HEK293 (cell line): Measurements from ENCODE around the gene ILKAP.

Experiments used
- CTCF ChIA-PET: fragments of 350-600 bp; formaldehyde crosslinking; extraction: SDS; loops from one replicate; lab custom pipeline; 2021; ENCODE audit warnings: antibody characterized with exemption; lab: Yijun Ruan, JAX
- POLR2A ChIA-PET: fragments of 300-600 bp; formaldehyde crosslinking; extraction: SDS; loops from one replicate; lab custom pipeline; 2020; ENCODE audit warnings: antibody characterized with exemption, inconsistent platforms; lab: Yijun Ruan, JAX
- H3K27ac ChIP-seq: fragments of 200-500 bp; sonication (Bioruptor generic); 2 replicates; pipeline ENCODE4 v1.5.1; 2014; ENCODE audit warnings: low read depth, low read length, control low read depth, inconsistent platforms; ENCODE audit errors: extremely low read depth
- H3K36me3 ChIP-seq, 2 experiments: fragments of 200-500 bp in 1 of 2; sonication (Bioruptor generic) in 1 of 2; 1 replicate in 1 of 2; 2 replicates in 1 of 2; pipeline ENCODE4 v1.5.1; 2014 to 2017; ENCODE audit warnings: inconsistent platforms in 2 of 2, low read length in 2 of 2; ENCODE audit not compliant: control insufficient read depth in 2 of 2, insufficient read depth in 1 of 2
- H3K4me1 ChIP-seq: fragments of 200-500 bp; sonication (Bioruptor generic); 2 replicates; pipeline ENCODE4 v1.5.1; 2014; ENCODE audit warnings: mild to moderate bottlenecking, low read length, inconsistent platforms; ENCODE audit not compliant: control insufficient read depth, insufficient read depth
- H3K4me3 ChIP-seq: 2 replicates; pipeline ENCODE4 v1.5.1; 2011; ENCODE audit warnings: low read depth, mild to moderate bottlenecking, control low read depth, low read length, moderate library complexity
- H3K9me3 ChIP-seq: fragments of 200-500 bp; sonication (Bioruptor generic); 2 replicates; pipeline ENCODE4 v1.5.1; 2014; ENCODE audit warnings: low read depth, low read length, inconsistent platforms; ENCODE audit not compliant: control insufficient read depth, insufficient read depth
- BCL11B ChIP-seq: fragments of 450-650 bp; formaldehyde crosslinking; IDR thresholded peaks from 2 replicates; pipeline ENCODE4 v1.5.1; 2016; ENCODE audit warnings: low read depth, missing biosample characterization, missing genetic modification characterization
- BCL6B ChIP-seq: fragments of 450-650 bp; formaldehyde crosslinking; IDR thresholded peaks from 2 replicates; pipeline ENCODE4 v1.5.1; 2017; ENCODE audit warnings: missing biosample characterization, missing genetic modification characterization
- CTCF ChIP-seq: fragments of 450-650 bp; formaldehyde crosslinking; IDR thresholded peaks from 2 replicates; pipeline ENCODE4 v1.5.1; 2016; ENCODE audit warnings: missing biosample characterization, missing genetic modification characterization
- ELK4 ChIP-seq: IDR thresholded peaks from 2 replicates; pipeline ENCODE4 v1.6.1; 2011; ENCODE audit warnings: mild to moderate bottlenecking, low read depth, low read length, borderline replicate concordance
- KLF1 ChIP-seq: fragments of 450-650 bp; formaldehyde crosslinking; IDR thresholded peaks from 2 replicates; pipeline ENCODE4 v1.5.1; 2016; ENCODE audit warnings: missing biosample characterization, missing genetic modification characterization
- KLF17 ChIP-seq: fragments of 450-650 bp; formaldehyde crosslinking; IDR thresholded peaks from 2 replicates; pipeline ENCODE4 v1.5.1; 2016; ENCODE audit warnings: missing biosample characterization, missing genetic modification characterization
- OVOL3 ChIP-seq: fragments of 450-650 bp; formaldehyde crosslinking; IDR thresholded peaks from 2 replicates; pipeline ENCODE4 v1.5.1; 2016; ENCODE audit warnings: missing biosample characterization, missing genetic modification characterization
- PBX3 ChIP-seq: sonication (generic); formaldehyde crosslinking; IDR thresholded peaks from 2 replicates; pipeline ENCODE4 v1.8.1; 2022; ENCODE audit warnings: mild to moderate bottlenecking, moderate library complexity, missing genetic modification reagents
- PRDM10 ChIP-seq: fragments of 450-650 bp; formaldehyde crosslinking; IDR thresholded peaks from 2 replicates; pipeline ENCODE4 v1.5.1; 2016; ENCODE audit warnings: missing biosample characterization, missing genetic modification characterization
- REST ChIP-seq: fragments of 450-650 bp; formaldehyde crosslinking; IDR thresholded peaks from 2 replicates; pipeline ENCODE4 v1.5.1; 2016; ENCODE audit warnings: missing biosample characterization, missing genetic modification characterization
- ZFP69B ChIP-seq: fragments of 450-650 bp; formaldehyde crosslinking; IDR thresholded peaks from 2 replicates; pipeline ENCODE4 v1.5.1; 2016; ENCODE audit warnings: missing biosample characterization, missing genetic modification characterization
- ZNF175 ChIP-seq: fragments of 450-650 bp; formaldehyde crosslinking; IDR thresholded peaks from 2 replicates; pipeline ENCODE4 v1.5.1; 2016; ENCODE audit warnings: missing biosample characterization, missing genetic modification characterization
- ZNF292 ChIP-seq: fragments of 450-650 bp; formaldehyde crosslinking; IDR thresholded peaks from 2 replicates; pipeline ENCODE4 v1.5.1; 2016; ENCODE audit warnings: low read depth, missing biosample characterization, missing genetic modification characterization, borderline replicate concordance
- ZNF391 ChIP-seq: fragments of 450-650 bp; formaldehyde crosslinking; IDR thresholded peaks from 2 replicates; pipeline ENCODE4 v1.5.1; 2016; ENCODE audit warnings: low read depth, missing biosample characterization, missing genetic modification characterization, borderline replicate concordance
- ZNF555 ChIP-seq: fragments of 450-650 bp; formaldehyde crosslinking; conservative IDR thresholded peaks from 2 replicates; pipeline ENCODE4 v1.5.1; 2017; ENCODE audit warnings: missing biosample characterization, mild to moderate bottlenecking, missing genetic modification characterization, inconsistent platforms
- ZNF571 ChIP-seq: fragments of 450-650 bp; formaldehyde crosslinking; IDR thresholded peaks from 2 replicates; pipeline ENCODE4 v1.5.0; 2017; ENCODE audit warnings: missing biosample characterization, missing genetic modification characterization

Gene ILKAP

GRCh38 chr2:238151628-238152235 lies 51.8 kb downstream of the ILKAP start:
- H3K27ac ChIP-seq: no peak overlapping the region
- no peak overlapping the region for H3K4me3 ChIP-seq
- H3K36me3 ChIP-seq: no peaks in the 10 kb centered on the region
- no peaks in the 10 kb centered on the region for H3K9me3 ChIP-seq
- CTCF ChIA-PET: interaction anchor here (0.7 kb wide), 1 partner anchor 45 kb away, joined by 3 read pairs; no protein-coding TSS in a partner anchor
- 0 out of 2 replicates have a peak, but pooled peaks have one; percentile 13 for TF ChIP-seq KLF1 (tag by site-specific recombination)
- no peak for TF ChIP-seq PBX3
- no peak for TF ChIP-seq ZNF292 (tag by site-specific recombination)
- TF ChIP-seq PRDM10 (tag by site-specific recombination): peak; percentile 59
- no peak for TF ChIP-seq KLF17 (tag by site-specific recombination)
- no peaks in the 10 kb centered on the region for H3K4me1 ChIP-seq
- POLR2A ChIA-PET: no interaction called here

GRCh38 chr2:238151205-238151604 lies 52.3 kb downstream of the ILKAP start:
- TF ChIP-seq CTCF (tag by site-specific recombination): no peak
- TF ChIP-seq, all 188 proteins: peak for 0

GRCh38 chr2:238150686-238151085 lies 52.8 kb downstream of the ILKAP start:
- H3K36me3 ChIP-seq: no peaks in the 10 kb centered on the region

More at GRCh38 chr2:238151205-238151604, 52.3 kb downstream of the ILKAP start:
- ChIA-PET POLR2A (no interaction called here), CTCF (interaction anchor here (0.7 kb wide), 1 partner anchor 45 kb away, joined by 3 read pairs; no protein-coding TSS in a partner anchor)
- no peaks in the 10 kb centered on the region for H3K9me3 ChIP-seq
- H3K4me1 ChIP-seq: no peaks in the 10 kb centered on the region
- H3K4me3 ChIP-seq: no peak overlapping the region
- no peak overlapping the region for H3K27ac ChIP-seq
- H3K36me3 ChIP-seq: no peaks in the 10 kb centered on the region

More at GRCh38 chr2:238150686-238151085, 52.8 kb downstream of the ILKAP start:
- Histone ChIP-seq H3K4me3 (no peak overlapping the region), H3K4me1 (no peaks in the 10 kb centered on the region), H3K9me3 (no peaks in the 10 kb centered on the region), H3K27ac (no peak overlapping the region)
- ChIA-PET CTCF (no interaction called here), POLR2A (no interaction called here)
- TF ChIP-seq ZFP69B (tag by site-specific recombination) (no peak), REST (tag by site-specific recombination) (no peak), ELK4 (no peak), ZNF555 (no peak), ZNF571 (tag by site-specific recombination) (no peak), ZNF175 (no peak), BCL6B (no peak), BCL11B (tag by site-specific recombination) (no peak), OVOL3 (tag by site-specific recombination) (no peak), ZNF391 (no peak)
